Cardiac muscle cell (in vitro differentiated cells and primary cell): Measurements from ENCODE around the gene HEPHL1. TPM values are rescaled to one million over a fixed set of nuclear protein-coding genes. Genes with fewer than 3 reads are reported as not detected.
A peak's percentile ranks its signal among the peaks of the same experiment; 100 is the strongest.

Source experiments
- DNase-seq, 2 donors: peaks; one replicate each; pipeline versions ENCODE4 v3.0.0 to v3.0.0-alpha.2; 2010 to 2017; ENCODE audit warnings: low read depth in 1 of 2, low spot score in 1 of 2
- H3K27ac ChIP-seq: fragments of 200-600 bp; sonication (generic); 2 replicates; pipeline ENCODE4 v1.5.1; 2016
- H3K27me3 ChIP-seq: fragments of 200-600 bp; sonication (generic); 2 replicates; pipeline ENCODE4 v1.6.0; 2016; ENCODE audit warnings: control low read depth
- H3K36me3 ChIP-seq: fragments of 200-600 bp; sonication (generic); 2 replicates; pipeline ENCODE4 v1.5.1; 2016; ENCODE audit warnings: control low read depth
- H3K4me1 ChIP-seq: fragments of 200-600 bp; sonication (generic); 2 replicates; pipeline ENCODE4 v1.8.1; 2017; ENCODE audit warnings: low read depth, mild to moderate bottlenecking, mixed run types
- H3K4me3 ChIP-seq: fragments of 200-600 bp; sonication (generic); 2 replicates; pipeline ENCODE4 v1.5.1; 2016; ENCODE audit warnings: mild to moderate bottlenecking
- H3K9me3 ChIP-seq: fragments of 200-600 bp; sonication (generic); 2 replicates; pipeline ENCODE4 v1.5.1; 2017; ENCODE audit warnings: low read depth, mild to moderate bottlenecking, control low read depth
- polyA plus RNA-seq: library from polyadenylated mRNA; unstranded; fragments of >200 nt; fragmentation: Nextera tagmentation; extraction: Ambion mirVana; gene quantifications from 2 replicates; pipeline ENCODE4 v1.2.1, GENCODE V29; 2016
- total RNA-seq: library from RNA; depleted of rRNA; stranded (reverse); fragments of >200 nt; gene quantifications from 2 replicates; pipeline ENCODE4 v1.2.3, GENCODE V29; 2016
- TF ChIP-seq, protein P1 (sequence below): IDR thresholded peaks from 2 replicates; pipeline ENCODE4 v1.5.1; 2012; ENCODE audit warnings: low read depth, mild to moderate bottlenecking, low read length

Gene HEPHL1
- total and polyA plus RNA-seq, 2 experiments from 2014 or later: not detected

DNA sequence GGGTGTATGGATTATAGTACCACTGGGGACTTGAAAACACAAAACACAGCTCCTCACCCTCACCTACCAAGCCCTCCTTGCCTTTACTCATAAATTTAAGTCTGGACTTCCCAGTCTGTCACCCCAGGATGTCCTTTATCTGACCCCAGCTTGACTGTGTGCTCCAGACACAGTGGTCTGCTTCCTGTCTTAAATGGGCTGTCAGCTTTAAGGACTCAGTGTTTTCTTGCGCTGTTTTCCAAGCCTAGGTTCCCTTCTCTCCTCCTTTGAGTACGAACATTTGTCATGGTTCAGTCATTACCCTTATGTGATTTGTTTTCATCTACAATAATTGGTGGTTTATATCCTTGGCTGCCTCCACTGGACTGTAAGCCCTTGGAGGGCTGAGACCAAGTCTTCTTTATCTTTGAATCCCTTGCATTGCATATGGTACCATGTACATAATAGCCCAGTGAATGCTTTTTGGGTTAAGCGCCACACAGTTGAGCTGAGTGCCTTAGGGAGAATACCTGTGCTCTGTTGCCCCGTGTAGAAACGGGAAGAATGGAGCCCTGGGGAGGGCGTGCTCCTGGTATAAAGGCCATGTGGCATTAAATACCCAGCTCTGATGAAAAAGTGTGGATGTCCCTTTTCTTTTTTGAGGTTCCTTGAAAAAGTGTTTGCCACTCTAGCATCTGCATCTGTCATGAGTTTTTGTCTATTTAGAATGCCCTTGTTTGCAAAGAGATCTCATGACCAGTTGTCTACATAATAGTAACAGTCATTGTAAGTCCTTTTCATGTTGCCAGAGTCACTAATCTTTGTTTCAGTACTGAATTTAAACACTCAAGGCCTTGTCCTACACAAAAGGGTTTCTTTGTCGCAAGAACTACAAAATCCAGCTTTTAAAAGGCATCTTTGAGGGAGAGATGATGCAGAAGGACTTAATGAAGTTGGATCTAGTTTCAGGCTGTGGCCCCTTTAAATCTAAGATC lies 121.4 kb downstream of the HEPHL1 start:
- peak; percentile 43 to 74 for DNase-seq
- H3K9me3 ChIP-seq: no peaks in the 10 kb centered on the region
- no peak overlapping the region for H3K4me3 ChIP-seq
- H3K4me1 ChIP-seq: peaks cover 35% of the 10 kb centered on the region
- no peaks in the 10 kb centered on the region for H3K36me3 ChIP-seq
- TF ChIP-seq, protein P1, sequence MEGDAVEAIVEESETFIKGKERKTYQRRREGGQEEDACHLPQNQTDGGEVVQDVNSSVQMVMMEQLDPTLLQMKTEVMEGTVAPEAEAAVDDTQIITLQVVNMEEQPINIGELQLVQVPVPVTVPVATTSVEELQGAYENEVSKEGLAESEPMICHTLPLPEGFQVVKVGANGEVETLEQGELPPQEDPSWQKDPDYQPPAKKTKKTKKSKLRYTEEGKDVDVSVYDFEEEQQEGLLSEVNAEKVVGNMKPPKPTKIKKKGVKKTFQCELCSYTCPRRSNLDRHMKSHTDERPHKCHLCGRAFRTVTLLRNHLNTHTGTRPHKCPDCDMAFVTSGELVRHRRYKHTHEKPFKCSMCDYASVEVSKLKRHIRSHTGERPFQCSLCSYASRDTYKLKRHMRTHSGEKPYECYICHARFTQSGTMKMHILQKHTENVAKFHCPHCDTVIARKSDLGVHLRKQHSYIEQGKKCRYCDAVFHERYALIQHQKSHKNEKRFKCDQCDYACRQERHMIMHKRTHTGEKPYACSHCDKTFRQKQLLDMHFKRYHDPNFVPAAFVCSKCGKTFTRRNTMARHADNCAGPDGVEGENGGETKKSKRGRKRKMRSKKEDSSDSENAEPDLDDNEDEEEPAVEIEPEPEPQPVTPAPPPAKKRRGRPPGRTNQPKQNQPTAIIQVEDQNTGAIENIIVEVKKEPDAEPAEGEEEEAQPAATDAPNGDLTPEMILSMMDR: no peak
- no peaks in the 10 kb centered on the region for H3K27me3 ChIP-seq
- peak overlapping the region; percentile 85 for H3K27ac ChIP-seq

DNA sequence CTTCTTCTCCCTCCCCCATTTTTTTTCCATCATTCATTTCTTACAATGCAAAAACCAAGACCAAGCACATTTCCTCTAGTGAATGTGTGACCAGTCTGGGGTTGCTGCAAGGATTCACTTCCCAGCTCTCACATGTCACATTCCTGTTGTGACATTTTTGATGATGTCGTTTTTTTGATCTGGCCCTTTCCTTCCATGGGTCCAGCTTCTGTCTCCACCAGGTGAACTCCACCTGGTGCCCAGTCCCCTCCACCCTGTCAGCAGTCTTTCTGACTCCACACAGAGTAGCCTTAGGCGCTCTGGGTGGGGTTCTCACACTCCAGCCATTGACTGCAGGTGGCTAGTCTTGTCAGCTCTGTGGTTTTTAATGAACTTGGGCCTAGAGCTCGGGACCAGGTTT lies 123.1 kb downstream of the HEPHL1 start:
- Histone ChIP-seq H3K36me3 (no peaks in the 10 kb centered on the region), H3K27ac (no peak overlapping the region), H3K9me3 (no peaks in the 10 kb centered on the region), H3K27me3 (no peaks in the 10 kb centered on the region), H3K4me1 (peaks cover 35% of the 10 kb centered on the region), H3K4me3 (no peak overlapping the region)
- TF ChIP-seq, protein P1: no peak
- DNase-seq: no peak

DNA sequence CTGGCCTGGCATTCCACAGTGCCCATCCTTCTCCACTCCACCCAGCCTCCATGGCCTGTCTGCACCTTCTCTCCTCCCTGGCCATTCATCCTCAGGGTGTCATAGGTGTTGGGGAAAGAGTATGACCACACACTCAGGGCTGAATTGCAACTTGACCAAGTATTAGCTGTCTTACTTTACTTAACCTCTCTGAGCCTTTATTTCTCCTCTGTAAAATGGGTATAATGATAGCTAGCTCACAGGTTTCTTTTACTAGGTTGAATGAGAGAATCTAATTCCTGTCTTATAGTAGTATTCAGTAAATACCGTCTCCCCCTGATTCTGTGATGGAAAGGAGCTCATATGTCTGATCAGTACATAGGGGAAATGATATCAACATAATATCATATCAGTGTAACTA lies 123.5 kb downstream of the HEPHL1 start:
- Histone ChIP-seq H3K4me1 (peaks cover 32% of the 10 kb centered on the region), H3K36me3 (no peaks in the 10 kb centered on the region), H3K27me3 (no peaks in the 10 kb centered on the region), H3K9me3 (no peaks in the 10 kb centered on the region), H3K4me3 (no peak overlapping the region), H3K27ac (no peak overlapping the region)
- TF ChIP-seq, protein P1: no peak
- no peak for DNase-seq

DNA sequence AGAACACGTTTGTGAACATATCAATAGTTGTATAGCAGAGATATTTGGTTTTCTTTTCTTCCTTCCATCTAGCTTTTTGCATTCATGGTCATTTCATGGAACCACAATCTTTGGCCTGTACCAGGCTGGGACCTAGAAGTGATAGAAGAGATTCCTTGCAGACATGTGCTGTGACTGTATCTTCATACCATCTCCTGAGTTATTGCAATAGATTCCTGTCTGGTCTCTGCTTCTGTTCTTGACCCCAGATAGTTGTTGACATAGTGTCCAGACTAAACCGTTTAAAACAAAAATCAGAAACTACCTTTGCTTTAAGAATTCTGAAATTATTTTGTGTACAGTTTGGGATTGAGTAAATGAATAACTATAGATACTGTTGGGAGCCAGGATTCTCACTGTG lies 124.3 kb downstream of the HEPHL1 start:
- Histone ChIP-seq H3K36me3 (no peaks in the 10 kb centered on the region), H3K27me3 (no peaks in the 10 kb centered on the region), H3K27ac (no peak overlapping the region), H3K9me3 (no peaks in the 10 kb centered on the region), H3K4me3 (no peak overlapping the region), H3K4me1 (peaks cover 32% of the 10 kb centered on the region)
- TF ChIP-seq, protein P1: no peak
- no peak for DNase-seq

DNA sequence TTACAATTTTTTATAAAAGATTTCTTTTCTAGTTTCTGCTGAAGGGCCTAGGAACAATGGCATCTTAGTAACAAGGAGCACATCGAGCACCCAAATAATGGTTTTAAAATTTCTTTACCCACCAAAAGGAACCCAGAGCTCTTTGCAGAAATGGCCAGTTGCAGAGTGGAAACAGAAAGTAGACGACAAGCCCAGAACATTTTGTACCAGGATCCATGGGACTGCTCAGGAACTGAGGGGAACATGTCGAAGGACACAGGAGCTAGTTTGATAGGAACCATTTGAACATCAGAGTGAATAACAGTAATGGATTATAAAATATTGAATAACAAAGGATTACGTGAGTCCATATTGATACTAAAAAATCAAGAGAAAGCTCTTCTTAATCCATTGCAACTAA lies 124.8 kb downstream of the HEPHL1 start:
- no peaks in the 10 kb centered on the region for H3K36me3 ChIP-seq
- peaks cover 30% of the 10 kb centered on the region for H3K4me1 ChIP-seq
- no peak for DNase-seq
- TF ChIP-seq, protein P1: no peak
- H3K9me3 ChIP-seq: no peaks in the 10 kb centered on the region
- H3K27me3 ChIP-seq: no peaks in the 10 kb centered on the region
- no peak overlapping the region for H3K27ac ChIP-seq
- no peak overlapping the region for H3K4me3 ChIP-seq
